Stimulated activated CD8-positive, alpha-beta memory T cell treated with anti-CD3 and anti-CD28 coated beads, Interleukin-2, amount 100 ng/mL, for 1 hour (primary cell): ENCODE measurements around the gene SNRPD3.
"Not testable (repeated sequence)": the region's sequence is repeated elsewhere in the genome, so short reads cannot be mapped to it uniquely, and the experiment has no call there.

Experiments
- DNase-seq, 2 donors: peaks; one replicate each; pipeline ENCODE4 v3.0.0-alpha.2; 2020; ENCODE audit warnings: low read depth in 2 of 2

Gene SNRPD3

DNA sequence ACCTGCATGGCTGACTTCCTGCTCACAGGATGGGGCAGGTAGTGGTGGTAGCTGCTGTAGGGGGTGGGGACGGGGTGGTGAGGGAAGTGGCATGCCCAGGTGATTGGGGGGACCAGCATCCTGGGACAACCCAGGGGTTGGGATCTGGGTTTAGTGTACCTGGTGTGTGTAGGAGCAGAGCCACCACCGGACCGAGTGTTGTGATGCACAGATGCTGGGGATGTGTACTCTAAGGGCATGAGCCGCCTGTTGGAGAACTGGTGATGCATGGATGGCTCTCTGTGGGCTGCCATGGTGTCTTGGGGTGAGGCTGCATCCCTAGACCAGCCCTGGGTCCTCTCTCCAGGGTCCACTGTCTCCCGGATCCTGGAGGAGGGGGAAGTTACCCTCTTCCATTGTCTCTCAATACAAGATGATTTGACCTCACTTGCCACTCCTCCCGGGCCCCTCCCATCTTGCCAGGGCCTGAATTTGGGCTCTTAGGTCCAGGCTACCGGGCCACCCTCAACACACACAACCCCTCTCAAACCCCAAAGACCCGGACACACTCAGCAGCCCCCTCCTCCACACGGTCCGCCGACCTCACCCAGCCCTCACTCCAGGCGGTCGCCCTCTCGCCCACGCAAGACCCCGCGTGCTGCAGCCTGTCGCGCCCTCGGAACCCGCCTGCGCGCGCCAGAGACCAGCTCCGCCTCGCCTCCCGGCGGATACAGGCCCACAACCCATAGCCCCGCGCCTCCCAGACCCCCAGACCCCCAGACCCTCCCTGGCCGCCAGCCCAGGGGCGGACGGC is 36.5 kb downstream of the SNRPD3 start:
- no peak for DNase-seq

GRCh38 chr22:24592851-24593558 is 37.2 kb downstream of the SNRPD3 start, which contains the start of gene LRRC75B:
Gene LRRC75B (minus strand): TSS chr22:24593073. CDS start chr22:24593039, 34 bp downstream.
- no peak for DNase-seq

- DNase-seq = not testable (repeated sequence)
Measured at GRCh38 chr22:24593559-24593835, 37.7 kb downstream of the SNRPD3 start.

DNA sequence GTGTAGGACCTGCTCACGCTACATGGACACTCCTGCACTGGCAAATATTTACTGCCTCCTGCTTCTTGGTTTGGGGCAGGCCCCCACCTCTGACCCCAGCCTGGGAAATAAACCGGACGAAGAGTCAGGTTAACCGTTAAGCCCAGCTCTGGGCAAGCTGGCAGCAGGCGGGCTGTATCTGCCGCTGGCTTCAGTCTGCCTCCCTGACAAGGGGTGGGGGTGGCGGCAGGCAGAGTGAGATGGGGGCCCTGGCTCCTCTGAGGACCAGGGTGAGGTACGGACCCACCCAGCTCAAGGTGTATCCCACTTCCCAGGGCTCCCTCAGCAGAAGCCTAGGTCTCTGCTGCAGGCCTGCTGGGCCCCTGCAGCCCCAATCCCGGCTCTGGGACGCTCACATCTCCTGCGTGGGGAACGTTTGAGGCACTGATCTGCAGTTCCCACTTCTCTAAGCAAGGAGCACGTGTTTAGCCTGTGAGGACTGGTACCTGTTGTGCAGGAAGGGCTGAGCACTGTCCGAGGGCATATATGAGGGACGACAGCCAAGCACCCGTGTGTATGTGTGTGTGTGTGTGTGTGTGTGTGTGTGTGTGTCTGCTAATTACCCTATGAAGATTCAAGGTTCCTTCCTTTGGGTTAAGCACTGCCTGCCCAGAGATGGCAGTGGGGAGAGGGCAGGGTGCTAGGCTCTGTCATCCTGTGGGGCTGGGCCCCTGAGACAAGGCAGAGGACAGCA is 38.2 kb downstream of the SNRPD3 start:
- no peak for DNase-seq

DNA sequence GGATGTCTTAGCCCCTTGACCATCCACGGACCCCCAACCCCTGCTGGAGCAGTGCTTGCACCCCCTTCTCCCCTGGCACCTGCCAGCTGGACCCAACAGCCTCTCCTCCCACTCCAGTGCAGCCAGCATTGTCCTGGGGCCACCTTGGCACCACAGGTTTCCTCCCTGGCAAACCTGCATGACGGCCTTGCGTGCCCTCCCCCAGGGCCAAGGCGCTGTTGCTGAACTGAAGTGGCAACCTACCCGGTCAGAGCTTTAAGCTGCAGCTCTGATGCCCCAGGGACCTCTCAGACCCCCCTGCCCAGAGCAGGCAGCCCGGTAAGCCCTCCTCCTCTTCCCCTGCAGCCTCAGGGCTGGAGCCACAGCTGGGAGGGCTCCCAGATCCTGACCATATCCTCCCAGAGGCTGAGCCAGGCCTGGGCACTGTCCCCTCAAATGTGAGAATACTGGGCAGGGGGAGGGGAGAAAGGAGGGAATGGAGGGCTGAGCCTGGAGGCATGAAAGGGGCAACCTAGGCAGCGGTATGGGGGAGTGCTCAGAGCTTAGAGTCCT is 38.8 kb downstream of the SNRPD3 start:
- DNase-seq = no peak

DNA sequence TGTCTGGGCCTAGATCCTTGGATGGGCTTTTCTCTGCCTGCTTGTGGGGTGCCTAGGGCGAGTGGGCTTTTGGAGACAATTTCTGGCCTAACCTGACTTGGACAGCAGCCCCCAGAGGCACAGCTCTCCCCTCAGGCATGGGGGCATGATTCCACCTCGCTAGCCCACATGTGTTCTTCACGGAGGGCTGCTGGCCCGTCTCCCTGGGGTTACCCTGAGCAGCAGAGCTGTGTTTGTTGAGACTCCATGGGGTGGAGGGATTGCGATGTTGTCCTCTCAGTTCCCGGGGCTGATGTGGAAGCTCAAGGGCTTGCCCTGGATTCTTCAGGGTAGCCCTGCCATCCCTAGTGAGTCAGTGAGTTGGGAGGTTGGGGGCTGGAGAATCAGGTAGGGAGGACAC is 39.4 kb downstream of the SNRPD3 start:
- no peak for DNase-seq

GRCh38 chr22:24595863-24596262 is 40.1 kb downstream of the SNRPD3 start:
- DNase-seq = no peak

- not testable (repeated sequence) for DNase-seq
Measured at GRCh38 chr22:24597076-24597475, 41.3 kb downstream of the SNRPD3 start.

DNA sequence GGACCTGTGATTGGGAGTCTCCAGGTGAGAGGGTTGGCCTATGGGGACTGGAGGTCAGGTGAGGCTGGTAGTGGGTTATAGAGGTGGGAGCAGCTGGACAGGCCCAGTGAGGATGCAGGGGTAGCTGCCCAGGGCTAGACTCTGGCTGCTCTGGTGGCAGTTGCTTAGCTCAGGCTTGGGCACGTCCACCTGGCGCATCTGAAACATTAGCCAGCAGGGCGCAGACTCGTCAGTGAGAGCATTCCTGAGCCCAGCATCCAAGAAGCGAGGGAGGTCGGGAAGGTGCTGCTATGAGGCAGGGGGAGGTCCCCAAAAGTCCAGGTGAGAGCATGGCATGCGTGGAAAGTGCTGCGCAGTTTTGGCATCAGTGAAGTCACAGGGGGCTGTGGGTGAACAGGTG is 43.7 kb downstream of the SNRPD3 start:
- no peak for DNase-seq

DNA sequence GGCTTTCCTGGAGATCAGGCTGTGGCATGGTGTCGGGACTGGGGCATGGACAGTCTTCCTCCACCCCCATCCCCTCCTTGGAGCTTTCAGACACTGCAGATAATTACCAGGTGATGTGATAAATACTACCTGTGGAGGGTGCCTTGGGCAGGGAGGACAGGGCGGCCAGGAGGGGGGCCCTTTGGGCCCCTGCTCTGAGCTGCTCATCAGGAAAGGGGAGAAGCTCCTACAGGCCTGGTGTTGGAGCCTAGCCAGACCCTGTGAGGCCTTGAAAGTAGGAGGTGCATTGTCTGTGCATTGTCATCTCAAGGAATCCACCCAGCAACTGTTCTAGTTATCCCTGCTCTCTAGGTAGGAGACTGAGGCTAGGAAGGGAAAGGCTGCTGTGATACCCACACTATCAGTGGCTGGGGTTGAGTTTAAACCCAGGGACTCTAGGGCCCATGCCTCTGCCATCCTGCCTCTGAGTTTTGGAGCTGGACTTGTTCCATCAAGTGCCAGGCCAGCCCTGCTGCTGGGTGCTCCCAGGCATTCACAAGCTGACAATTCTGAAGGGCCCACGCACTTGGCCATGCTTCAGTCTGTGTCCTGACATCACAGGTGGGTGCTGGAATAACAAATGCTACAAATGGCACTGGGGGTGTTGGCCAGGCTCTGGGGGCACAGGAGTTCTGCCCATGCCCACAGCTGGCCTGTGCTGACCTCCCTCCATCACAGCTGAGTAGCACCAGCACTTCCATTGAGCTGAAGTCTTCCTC is 44.3 kb downstream of the SNRPD3 start:
- DNase-seq = not testable (repeated sequence)

- DNase-seq = no peak
Measured at GRCh38 chr22:24601217-24602104, 45.7 kb downstream of the SNRPD3 start.

GRCh38 chr22:24602105-24602749 is 46.4 kb downstream of the SNRPD3 start:
- DNase-seq = not testable (repeated sequence)

DNA sequence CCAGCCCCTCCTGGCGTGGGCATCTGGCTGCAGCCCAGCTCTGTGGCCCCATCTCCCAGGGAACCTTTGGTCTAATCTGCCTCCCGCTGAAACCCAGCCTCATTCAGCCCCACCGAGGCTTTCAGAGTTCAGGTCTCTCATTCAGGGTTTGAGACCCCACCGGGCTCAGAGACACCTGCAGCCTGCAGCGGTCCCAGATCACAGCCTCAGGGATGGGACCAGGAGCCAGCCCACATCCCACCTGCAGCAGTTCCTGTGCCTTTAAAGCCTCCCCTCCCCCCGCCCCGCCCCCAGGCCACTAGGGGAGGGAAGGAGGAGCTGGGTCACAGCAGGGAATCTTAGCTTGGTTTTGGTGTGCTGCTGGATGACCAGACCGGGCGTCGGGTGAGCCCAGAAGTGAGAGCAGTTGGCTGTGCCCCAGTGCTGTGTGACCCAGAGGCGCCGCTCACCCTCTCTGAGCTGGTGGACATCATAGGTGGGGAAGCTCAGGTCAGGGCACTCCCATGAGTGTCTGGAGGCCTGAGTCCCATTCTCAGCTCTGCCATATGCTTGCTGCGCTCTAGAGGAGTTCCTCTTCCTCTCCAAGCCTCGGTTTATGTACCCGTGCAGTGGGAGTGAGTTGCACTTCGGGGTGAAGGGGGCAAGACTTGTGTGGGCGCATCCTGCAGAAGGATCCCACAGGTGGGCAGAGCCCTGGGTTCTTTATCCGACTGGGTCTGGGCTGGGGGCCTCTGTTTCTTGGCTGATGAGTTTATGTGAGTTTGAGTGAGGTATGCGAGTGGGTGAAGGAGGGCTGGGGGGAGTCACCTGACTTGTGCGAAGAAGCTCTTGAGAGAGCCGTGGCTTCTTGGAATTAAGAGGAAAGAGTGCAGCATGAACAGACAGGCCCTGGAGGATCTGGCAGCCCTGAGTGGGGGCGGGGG is 47.3 kb downstream of the SNRPD3 start, which contains the start of gene GGT1:
Gene GGT1 (plus strand): TSS at position 347 of the 923 bp plus-strand sequence. CDS start 7,889 bp downstream, outside the sequence.
- not testable (repeated sequence) for DNase-seq

- DNase-seq = not testable (repeated sequence)
Measured at GRCh38 chr22:24603770-24604629, 48.2 kb downstream of the SNRPD3 start.

DNA sequence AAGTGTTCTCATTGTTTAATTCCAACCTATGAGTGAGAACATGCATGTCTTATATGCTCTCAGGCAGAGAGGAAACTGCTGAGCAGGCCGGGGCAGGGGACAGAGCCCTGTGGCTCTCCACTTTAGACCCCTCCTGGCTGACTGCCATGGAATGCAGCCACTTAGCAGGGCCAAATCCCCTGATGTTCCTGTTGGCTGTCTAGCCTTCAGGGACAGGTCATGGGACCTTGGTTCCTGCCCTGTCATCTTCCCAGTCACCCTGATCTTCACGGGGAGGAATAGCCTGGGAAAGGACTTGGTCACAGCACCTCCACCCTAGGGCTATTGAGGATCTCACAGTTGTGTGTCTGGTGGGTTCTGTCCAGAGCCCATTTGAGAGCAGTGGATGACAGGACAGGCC is 50.5 kb downstream of the SNRPD3 start:
- DNase-seq = not testable (repeated sequence)

DNA sequence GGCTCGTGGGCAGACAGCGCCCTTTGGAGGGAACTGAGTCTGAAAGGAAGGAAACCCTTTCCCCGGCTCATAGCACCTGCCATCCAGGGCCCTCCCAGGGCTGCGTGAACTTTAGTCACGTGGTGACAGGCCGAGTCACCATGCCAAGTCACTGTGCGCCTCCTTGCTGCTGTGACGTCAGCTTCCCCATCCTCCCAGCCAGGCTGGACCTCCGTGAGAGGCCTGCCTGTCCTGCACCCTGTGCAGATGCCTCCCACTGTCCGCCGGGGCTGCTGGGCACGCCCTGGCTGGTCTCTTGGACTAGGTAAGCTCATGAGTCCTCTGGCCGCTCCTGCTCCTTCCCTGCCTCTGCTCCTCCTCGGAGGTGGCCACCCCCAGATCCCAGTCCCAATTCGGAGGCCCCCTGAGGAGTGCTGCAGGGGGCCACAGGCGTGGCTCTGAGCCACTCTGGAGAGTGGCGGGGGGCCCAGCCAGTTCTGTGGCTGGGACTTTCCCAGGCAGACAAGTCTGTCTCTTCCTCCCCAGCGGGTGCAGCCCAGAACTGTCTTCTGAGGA is 51.7 kb downstream of the SNRPD3 start:
- DNase-seq = not testable (repeated sequence)

- DNase-seq = not testable (repeated sequence)
Measured at GRCh38 chr22:24608327-24608726, 52.5 kb downstream of the SNRPD3 start.
